Duodenal mucosa (tissue), 2 donors: ENCODE data around the gene ROMO1.

ENCODE experiments used
- H3K27ac ChIP-seq: one replicate; pipeline ENCODE4 v1.7.0; 2013; ENCODE audit warnings: low read depth, low read length
- H3K27me3 ChIP-seq, 2 donors: one replicate each; pipeline ENCODE4 v1.7.0; 2013; ENCODE audit warnings: low read length in 2 of 2, control low read depth in 1 of 2; ENCODE audit not compliant: insufficient read depth in 2 of 2, control insufficient read depth in 1 of 2
- H3K36me3 ChIP-seq, 2 donors: one replicate each; pipeline ENCODE4 v1.7.0; 2013; ENCODE audit warnings: low read length in 2 of 2, control low read depth in 1 of 2; ENCODE audit not compliant: insufficient read depth in 2 of 2, control insufficient read depth in 1 of 2
- H3K4me1 ChIP-seq, 2 donors: one replicate each; pipeline ENCODE4 v1.7.0; 2013; ENCODE audit warnings: low read length in 2 of 2, control low read depth in 1 of 2; ENCODE audit not compliant: insufficient read depth in 2 of 2, control insufficient read depth in 1 of 2
- H3K4me3 ChIP-seq, 2 donors: one replicate each; pipeline ENCODE4 v1.7.0; 2013; ENCODE audit warnings: low read length in 2 of 2, low read depth in 1 of 2
- H3K9ac ChIP-seq, 2 donors: one replicate each; pipeline ENCODE4 v1.7.0; 2013; ENCODE audit warnings: low read length in 2 of 2, low read depth in 1 of 2
- H3K9me3 ChIP-seq, 2 donors: one replicate each; pipeline ENCODE4 v1.7.0; 2013; ENCODE audit warnings: low read length in 2 of 2, control low read depth in 1 of 2; ENCODE audit not compliant: control insufficient read depth in 1 of 2

Gene ROMO1

GRCh38 chr20:35661053-35661452 lies 38.2 kb upstream of the ROMO1 start:
- peak overlapping the region in 1 of 2 donors; percentile 80 for H3K4me3 ChIP-seq
- no peaks in the 10 kb centered on the region for H3K9me3 ChIP-seq
- peak overlapping the region; percentile 9 to 29 for H3K9ac ChIP-seq
- peaks cover 42 to 52% of the 10 kb centered on the region in 2 donors for H3K4me1 ChIP-seq
- no peaks in the 10 kb centered on the region for H3K27me3 ChIP-seq
- H3K36me3 ChIP-seq, result no peaks in the 10 kb centered on the region
- H3K27ac ChIP-seq, result no peak overlapping the region

GRCh38 chr20:35661908-35662307 lies 37.3 kb upstream of the ROMO1 start:
- no peaks in the 10 kb centered on the region for H3K36me3 ChIP-seq
- H3K4me1 ChIP-seq, result peaks cover 42 to 52% of the 10 kb centered on the region in 2 donors
- H3K27me3 ChIP-seq, result no peaks in the 10 kb centered on the region
- peak overlapping the region; percentile 9 to 29 for H3K9ac ChIP-seq
- H3K4me3 ChIP-seq, result peak overlapping the region; percentile 41 to 80
- no peaks in the 10 kb centered on the region for H3K9me3 ChIP-seq
- no peak overlapping the region for H3K27ac ChIP-seq

- H3K9me3 ChIP-seq, result no peaks in the 10 kb centered on the region
- no peak overlapping the region for H3K27ac ChIP-seq
- H3K4me3 ChIP-seq, result peak overlapping the region; percentile 41 to 80
- H3K4me1 ChIP-seq, result peaks cover 36 to 52% of the 10 kb centered on the region in 2 donors
- peak overlapping the region; percentile 28 to 85 for H3K9ac ChIP-seq
- no peaks in the 10 kb centered on the region for H3K36me3 ChIP-seq
- no peaks in the 10 kb centered on the region for H3K27me3 ChIP-seq
Measured at GRCh38 chr20:35662551-35662950, 36.7 kb upstream of the ROMO1 start.

- Histone ChIP-seq H3K36me3 (peaks cover 0 to 2% of the 10 kb centered on the region in 2 donors), H3K27me3 (no peaks in the 10 kb centered on the region), H3K9me3 (no peaks in the 10 kb centered on the region), H3K27ac (peak overlapping the region; percentile 97), H3K4me3 (peak overlapping the region; percentile 80 to 100), H3K9ac (peak overlapping the region; percentile 85 to 100), H3K4me1 (peaks cover 36 to 49% of the 10 kb centered on the region in 2 donors)
Measured at GRCh38 chr20:35663516-35664465, 35.4 kb upstream of the ROMO1 start.

- peaks cover 35 to 43% of the 10 kb centered on the region in 2 donors for H3K4me1 ChIP-seq
Measured at GRCh38 chr20:35664466-35665206, 34.6 kb upstream of the ROMO1 start, which contains the start of the genes CPNE1 and RBM12. Gene CPNE1, minus strand, starts transcription at chr20:35664900. Its CDS starts 31,977 bp downstream, at chr20:35632923. Gene RBM12, minus strand, starts transcription at chr20:35664900. Its CDS starts 9,578 bp downstream, at chr20:35655322.

GRCh38 chr20:35665949-35666288 lies 33.3 kb upstream of the ROMO1 start:
- no peak overlapping the region for H3K27ac ChIP-seq

More at GRCh38 chr20:35664466-35665206, 34.6 kb upstream of the ROMO1 start, which contains the start of the genes CPNE1 and RBM12:
- Histone ChIP-seq H3K27me3 (no peaks in the 10 kb centered on the region), H3K9ac (peak within 1 kb of the TSS; percentile 85 to 100), H3K9me3 (no peaks in the 10 kb centered on the region), H3K4me3 (peak within 1 kb of the TSS; percentile 80 to 100), H3K27ac (peak within 1 kb of the TSS; percentile 97), H3K36me3 (peaks cover 3 to 11% of the 10 kb centered on the region in 2 donors)

GRCh38 chr20:35669221-35669620 lies 30.0 kb upstream of the ROMO1 start:
- H3K4me1 ChIP-seq, result peaks cover 0 to 3% of the 10 kb centered on the region in 2 donors
- H3K27me3 ChIP-seq, result no peaks in the 10 kb centered on the region
- H3K27ac ChIP-seq, result no peak overlapping the region
- peaks cover 28 to 45% of the 10 kb centered on the region in 2 donors for H3K36me3 ChIP-seq
- no peak overlapping the region for H3K4me3 ChIP-seq
- no peak overlapping the region for H3K9ac ChIP-seq
- no peaks in the 10 kb centered on the region for H3K9me3 ChIP-seq

More at GRCh38 chr20:35665949-35666288, 33.3 kb upstream of the ROMO1 start:
- Histone ChIP-seq H3K27me3 (no peaks in the 10 kb centered on the region), H3K9me3 (no peaks in the 10 kb centered on the region), H3K4me3 (no peak overlapping the region), H3K4me1 (peaks cover 25 to 32% of the 10 kb centered on the region in 2 donors), H3K36me3 (peaks cover 13 to 22% of the 10 kb centered on the region in 2 donors), H3K9ac (no peak overlapping the region)

- Histone ChIP-seq H3K9ac (no peak overlapping the region), H3K27me3 (no peaks in the 10 kb centered on the region), H3K27ac (no peak overlapping the region), H3K9me3 (no peaks in the 10 kb centered on the region), H3K4me3 (no peak overlapping the region), H3K4me1 (peaks cover 0 to 3% of the 10 kb centered on the region in 2 donors), H3K36me3 (peaks cover 31 to 49% of the 10 kb centered on the region in 2 donors)
Measured at GRCh38 chr20:35669681-35670080, 29.5 kb upstream of the ROMO1 start.

GRCh38 chr20:35673884-35674283 lies 25.3 kb upstream of the ROMO1 start:
- Histone ChIP-seq H3K27ac (no peak overlapping the region), H3K9ac (no peak overlapping the region), H3K36me3 (peaks cover 34 to 53% of the 10 kb centered on the region in 2 donors)

More at GRCh38 chr20:35673884-35674283, 25.3 kb upstream of the ROMO1 start:
- Histone ChIP-seq H3K9me3 (no peaks in the 10 kb centered on the region), H3K4me1 (no peaks in the 10 kb centered on the region), H3K4me3 (no peak overlapping the region), H3K27me3 (no peaks in the 10 kb centered on the region)
